CD4-positive, alpha-beta T cell treated with Interleukin-17A for 4 hours (primary cell): ENCODE measurements around the gene GLOD4.

Experiments used
- DNase-seq: peaks from one replicate; pipeline ENCODE4 v3.0.0-alpha.2; 2020; ENCODE audit warnings: mixed read lengths

GLOD4 gene

GRCh38 chr17:737561-738113, 44.4 kb downstream of the GLOD4 start:
- no peak for DNase-seq

- no peak for DNase-seq
Measured at GRCh38 chr17:733743-734142, 48.3 kb downstream of the GLOD4 start.

- peak; percentile 47 for DNase-seq
Measured at GRCh38 chr17:732902-733720, 49.0 kb downstream of the GLOD4 start.

GRCh38 chr17:732067-732901, 49.8 kb downstream of the GLOD4 start, which contains the start of gene TLCD3A:
Gene TLCD3A, plus strand, starts transcription at chr17:732596. Its CDS starts 52 bp downstream, at chr17:732648.
- peak; percentile 65 for DNase-seq

- no peak for DNase-seq
Measured at GRCh38 chr17:731644-732066, 50.4 kb downstream of the GLOD4 start.

GRCh38 chr17:728911-729310, 53.2 kb downstream of the GLOD4 start:
- DNase-seq: no peak

GRCh38 chr17:726271-726919, 55.7 kb downstream of the GLOD4 start:
- no peak for DNase-seq

- no peak for DNase-seq
Measured at GRCh38 chr17:725746-726145, 56.3 kb downstream of the GLOD4 start.

GRCh38 chr17:725084-725483, 57.0 kb downstream of the GLOD4 start:
- DNase-seq: no peak

- no peak for DNase-seq
Measured at GRCh38 chr17:721540-721937, 60.5 kb downstream of the GLOD4 start.

- no peak for DNase-seq
Measured at GRCh38 chr17:720706-721539, 61.2 kb downstream of the GLOD4 start.

- no peak for DNase-seq
Measured at GRCh38 chr17:718075-718474, 64.0 kb downstream of the GLOD4 start.
